ENCODE results near the gene CCDC83.
"Not testable (repeated sequence)": the region's sequence is repeated elsewhere in the genome, so short reads cannot be mapped to it uniquely, and the experiment has no call there.

The CCDC83 gene

DNA sequence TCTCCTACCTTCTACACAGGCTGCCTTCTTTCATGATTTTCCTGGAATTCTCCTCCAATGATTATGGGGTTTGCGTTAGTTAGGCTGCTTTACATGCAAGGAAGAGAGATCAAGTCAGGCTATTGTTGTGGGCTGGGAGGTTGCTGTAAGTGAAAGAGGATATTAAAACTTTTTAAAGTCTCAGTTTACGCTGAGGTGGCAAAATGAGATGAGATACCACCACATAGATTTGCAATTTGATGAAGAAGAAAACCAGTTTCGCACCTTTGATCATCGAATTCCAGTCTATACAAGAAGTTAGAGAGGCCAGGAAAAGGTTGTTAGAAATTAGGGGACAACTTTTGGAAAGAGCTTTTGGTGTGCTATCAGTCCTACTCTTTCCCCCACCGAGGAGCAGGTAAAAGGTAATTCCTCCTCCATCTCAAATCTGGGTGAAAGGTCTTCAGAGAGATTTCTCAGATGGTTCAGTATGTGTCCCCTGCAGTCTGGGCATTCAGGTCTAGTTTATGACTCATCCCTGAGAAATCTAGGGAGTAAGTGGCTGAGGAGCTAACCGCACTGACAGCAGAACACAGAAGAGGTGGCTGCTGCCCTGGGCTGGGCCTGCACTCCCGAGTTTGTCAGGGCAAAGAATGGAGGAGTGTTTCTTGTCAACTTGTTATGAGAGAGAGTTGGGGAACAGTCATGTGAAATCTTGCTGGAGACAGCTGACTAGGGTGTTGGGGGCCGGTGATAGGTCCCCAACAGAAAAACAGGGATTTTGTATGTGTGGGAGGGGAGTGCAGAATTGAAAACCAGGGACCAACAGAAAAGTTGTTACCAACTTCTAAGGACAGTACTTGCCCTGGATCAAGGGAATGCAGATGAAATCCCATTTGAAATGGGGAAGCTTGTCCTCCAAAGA is 34.7 kb downstream of the CCDC83 start:
- no peak for DNase-seq

DNA sequence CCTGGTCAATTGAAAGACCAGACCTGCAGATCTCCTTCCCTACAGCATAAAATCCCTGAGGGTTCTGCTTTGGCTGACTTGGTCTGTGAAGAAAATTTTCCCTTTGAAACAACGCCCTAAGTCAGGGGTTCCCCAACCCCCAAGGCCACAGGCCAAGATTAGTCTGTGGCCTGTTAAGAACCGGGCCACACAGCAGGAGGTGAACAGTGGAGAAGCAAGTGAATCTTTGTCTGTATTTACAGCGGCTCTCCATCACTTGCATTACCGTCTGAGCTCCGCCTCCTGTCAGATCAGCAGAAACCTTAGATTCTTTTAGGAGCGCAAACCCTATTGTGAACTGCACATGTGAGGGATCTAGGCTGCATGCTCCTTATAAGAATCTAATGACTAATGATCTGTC is 38.2 kb downstream of the CCDC83 start:
- no peak for DNase-seq

DNA sequence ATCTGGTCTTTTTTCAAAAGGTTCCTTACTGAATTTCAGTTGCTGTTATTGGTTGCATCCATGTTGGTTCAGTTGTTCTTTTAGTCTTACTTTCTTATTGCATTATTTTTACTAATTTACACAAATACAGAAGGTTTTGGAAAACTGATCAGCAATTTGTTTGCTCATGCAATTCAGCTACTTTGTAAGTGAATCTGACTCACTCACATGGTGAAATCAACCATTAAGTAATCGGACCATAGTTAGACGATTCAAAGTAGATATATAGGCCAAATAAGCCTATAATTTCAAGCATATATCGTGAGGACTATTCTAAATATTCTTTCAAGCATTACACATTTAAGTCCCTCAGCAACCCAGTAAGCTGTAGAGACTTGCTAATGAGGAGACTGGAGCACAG is 41.7 kb downstream of the CCDC83 start:
- DNase-seq: no peak

DNA sequence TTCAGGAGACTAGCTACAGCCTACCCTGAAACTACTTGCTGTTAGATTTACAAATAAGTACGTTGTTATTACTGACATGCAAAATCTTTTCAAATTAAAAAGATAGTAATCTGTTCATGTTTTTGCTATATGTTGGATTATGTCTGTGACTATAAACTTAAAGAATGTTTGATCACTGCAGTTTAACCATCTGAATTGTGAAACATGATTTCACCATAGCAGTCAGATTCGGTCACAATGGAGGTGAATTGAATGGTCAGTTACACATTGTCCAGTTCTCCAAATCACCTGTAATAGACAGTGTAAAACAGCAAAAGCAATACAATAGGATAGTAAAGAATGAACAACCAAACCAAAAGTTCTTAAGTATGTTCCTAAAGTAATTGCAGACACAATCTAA is 43.3 kb downstream of the CCDC83 start:
- no peak for DNase-seq

GRCh38 chr11:85902353-85902752 is 47.2 kb downstream of the CCDC83 start:
- DNase-seq: no peak

- DNase-seq: no peak
These were observed 48.2 kb downstream of the CCDC83 start for GRCh38 chr11:85903406-85903805.

DNA sequence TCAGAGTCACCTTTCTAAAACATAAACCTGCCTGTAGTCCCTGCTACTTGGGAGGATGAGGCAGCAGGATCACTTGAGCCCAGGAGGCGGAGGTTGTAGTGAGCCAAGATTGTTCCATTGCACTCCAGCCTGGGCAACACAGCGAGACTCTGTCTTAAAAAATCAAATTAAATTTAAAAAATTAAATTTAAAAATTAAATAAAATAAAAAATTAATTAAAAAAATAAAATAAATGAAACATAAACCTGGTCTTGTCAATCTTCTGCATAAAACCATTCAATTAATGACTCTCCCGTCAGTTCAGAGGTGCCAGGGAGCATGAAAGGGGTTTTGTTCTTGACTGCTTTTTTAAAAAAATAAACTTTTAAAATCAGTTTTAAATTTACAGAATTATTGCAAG is 48.6 kb downstream of the CCDC83 start:
- DNase-seq: no peak

DNA sequence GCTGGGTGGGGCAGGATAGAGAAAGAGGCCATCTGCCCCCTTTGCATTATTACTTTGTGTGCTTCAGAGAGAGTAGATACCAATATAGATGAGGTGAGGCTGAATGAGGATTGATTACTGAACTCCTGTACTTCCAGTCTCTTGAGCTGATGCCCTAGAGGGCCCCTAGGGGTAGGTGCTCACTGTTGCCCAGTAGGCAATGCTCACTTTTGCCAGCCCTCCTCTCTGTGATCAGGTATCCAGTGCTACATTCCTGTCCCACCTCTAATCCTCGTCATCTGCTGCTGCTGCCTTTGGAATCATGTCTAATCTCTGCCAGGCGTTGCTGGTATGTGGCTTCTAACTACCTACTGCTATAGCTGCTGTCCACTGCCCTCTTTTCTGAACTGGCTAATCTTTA is 57.2 kb downstream of the CCDC83 start:
- no peak for DNase-seq

GRCh38 chr11:85913513-85913912 is 58.3 kb downstream of the CCDC83 start:
- DNase-seq: no peak

- no peak for DNase-seq
These were observed 59.2 kb downstream of the CCDC83 start for GRCh38 chr11:85914425-85914824.

DNA sequence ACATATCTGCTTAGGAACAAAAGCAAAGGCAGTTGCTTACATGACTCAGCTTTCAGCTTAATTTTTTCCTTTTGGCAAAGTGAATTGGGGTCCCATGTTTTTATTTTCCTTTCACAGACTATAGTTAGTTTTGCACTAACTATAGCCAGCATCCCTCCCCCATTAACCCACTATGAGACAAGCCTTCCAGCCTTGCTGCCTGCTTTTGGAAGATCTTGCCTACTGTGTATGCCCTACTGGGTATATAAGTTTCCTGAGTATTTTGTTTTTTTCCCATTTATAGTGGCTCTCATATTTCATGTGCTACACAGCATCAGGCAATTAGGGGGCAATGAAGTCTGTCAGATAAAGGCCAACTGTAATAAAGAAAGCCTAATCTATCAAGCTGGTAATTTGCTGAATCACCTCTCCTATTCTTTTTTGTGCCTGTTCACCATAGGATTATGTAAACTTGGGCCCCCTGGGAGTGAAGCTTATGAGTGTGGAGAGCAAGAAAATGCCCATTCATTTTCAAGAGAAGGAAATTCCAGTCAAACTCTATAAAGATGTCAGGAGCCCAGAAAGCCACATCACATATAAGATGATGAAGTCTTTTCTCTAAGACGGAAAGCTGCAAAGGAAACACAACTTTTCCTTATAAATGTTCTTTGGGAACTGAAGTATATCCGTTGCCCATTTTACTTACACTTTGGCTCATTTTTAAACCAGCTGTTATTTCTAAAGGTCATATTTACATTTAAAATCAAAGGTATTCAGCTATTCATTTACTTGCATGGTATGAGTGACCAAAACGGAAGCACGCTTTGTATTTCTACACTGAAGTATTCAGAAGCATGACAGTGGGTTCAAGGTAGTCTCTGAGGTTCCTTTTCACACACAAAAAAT is 64.0 kb downstream of the CCDC83 start:
- DNase-seq: peak; percentile 23

DNA sequence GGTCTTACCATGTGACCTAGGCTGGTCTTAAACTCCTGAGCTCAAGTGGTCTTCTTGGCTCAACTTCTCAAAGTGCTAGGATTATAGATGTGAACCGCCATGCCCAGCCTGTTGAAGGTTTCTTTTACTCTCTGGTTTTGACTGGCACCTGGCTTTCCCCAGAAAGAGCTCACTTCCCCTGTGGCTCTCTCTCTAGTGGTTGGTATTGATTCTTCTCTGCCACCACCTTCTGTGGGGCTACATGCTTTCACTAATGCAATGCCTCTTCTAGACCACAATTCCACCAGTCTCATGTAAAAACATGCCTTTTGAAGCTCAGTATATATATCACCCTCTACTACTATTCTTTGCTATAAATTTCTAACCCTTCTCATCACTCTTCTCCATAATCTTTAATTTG is 67.2 kb downstream of the CCDC83 start:
- no peak for DNase-seq

DNA sequence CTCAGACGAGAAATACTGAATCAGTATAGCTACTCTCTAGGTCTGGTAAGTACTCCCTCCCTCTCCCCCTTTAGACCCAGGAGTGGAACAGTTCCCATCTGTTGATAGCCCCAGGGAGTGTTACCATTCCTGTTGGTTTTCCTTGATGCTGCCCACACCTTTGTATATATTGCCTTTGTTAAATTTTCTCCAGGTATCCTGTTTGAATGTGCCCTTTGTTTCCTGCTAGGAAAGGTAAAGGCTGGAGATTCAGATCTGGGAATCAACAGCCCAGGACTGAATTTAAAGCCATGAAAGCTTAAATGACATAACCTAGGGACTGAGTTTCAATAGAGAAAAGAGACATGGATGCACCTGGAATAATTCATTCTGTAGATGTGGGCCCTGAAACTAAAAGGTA is 68.3 kb downstream of the CCDC83 start:
- DNase-seq: no peak

DNA sequence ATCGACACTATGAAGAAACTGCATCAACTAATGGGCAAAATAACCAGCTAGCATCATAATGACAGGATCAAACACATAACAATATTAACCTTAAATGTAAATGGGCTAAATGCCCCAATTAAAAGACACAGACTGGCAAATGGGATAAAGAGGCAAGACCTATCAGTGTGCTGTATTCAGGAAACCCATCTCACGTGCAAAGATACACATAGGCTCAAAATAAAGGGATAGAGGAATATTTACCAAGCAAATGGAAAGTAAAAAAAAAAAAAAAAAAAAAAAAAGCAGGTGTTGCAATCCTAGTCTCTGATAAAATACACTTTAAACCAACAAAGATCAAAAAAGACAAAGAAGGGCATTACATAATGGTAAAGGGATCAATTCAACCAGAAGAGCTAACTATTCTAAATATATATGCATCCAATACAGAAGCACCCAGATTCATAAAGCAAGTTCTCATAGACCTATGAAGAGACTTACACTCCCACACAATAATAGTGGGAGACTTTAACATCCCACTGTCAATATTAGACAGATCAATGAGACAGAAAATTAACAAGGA is 71.6 kb downstream of the CCDC83 start:
- DNase-seq: not testable (repeated sequence)

- no peak for DNase-seq
These were observed 75.7 kb downstream of the CCDC83 start for GRCh38 chr11:85930879-85931366.

- no peak for DNase-seq
These were observed 79.5 kb downstream of the CCDC83 start for GRCh38 chr11:85934596-85935169.

- DNase-seq: no peak
These were observed 80.6 kb downstream of the CCDC83 start for GRCh38 chr11:85935751-85936150.

DNA sequence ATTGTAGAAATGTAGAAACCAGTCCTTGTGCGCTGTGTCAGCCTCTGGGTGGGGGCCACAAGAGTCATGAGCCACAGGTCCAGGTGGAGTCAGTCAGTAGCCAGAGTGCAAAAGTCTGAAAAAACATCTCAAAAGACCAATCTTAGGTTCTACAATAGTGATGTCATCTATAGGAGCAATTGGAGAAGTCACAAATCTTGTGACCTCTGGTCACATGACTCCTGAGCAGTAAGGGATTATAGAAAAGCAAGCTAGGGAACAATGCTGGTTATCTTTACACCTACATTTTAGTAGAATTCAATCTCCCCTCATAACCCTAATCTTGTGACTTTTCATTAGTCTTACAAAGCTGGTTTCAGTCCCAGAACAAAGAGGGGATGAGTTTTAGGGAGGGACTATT is 82.7 kb downstream of the CCDC83 start:
- DNase-seq: no peak

DNA sequence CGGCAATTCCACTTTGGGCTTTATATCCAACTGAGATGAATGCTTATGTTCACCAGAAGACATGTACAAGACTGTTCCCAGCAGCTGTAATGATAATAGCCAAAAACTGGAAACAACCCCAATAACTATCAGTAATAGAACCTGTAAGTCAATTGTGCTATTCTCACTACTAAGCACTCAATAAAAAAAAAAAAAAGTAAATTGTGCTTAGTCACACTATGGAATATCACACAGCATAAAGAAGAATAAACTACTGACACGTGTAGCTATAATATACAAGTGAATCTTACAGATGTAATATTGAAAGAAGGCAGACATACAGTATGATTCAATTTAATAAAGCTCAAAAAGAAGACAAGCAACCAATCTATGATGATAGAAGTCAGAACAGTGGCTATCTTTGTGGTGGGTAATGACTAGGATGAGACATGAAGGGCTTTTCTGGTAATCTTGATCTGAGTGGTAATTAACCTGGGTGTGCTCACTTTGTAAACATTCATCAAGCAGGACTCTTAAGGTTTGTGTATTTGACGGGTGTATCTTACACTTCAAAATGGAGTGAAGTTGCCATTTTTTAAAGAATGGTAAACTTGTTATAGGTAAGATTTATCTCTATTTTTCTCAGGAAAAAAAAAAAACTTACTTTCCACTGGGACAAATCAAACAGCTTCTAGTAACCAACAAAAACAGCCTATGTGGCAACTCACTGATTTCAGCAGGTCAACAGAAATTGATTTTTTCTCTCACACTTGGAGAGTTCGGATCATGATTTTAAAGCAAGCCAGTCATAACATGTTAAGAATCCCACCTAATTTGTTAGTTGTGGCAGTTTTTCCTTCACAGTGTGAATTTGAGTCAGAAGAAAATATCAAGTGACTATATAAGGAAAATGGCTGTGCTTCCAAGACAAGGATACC is 84.2 kb downstream of the CCDC83 start:
- DNase-seq: peak; percentile 32

- peak; percentile 71 for DNase-seq
These were observed 86.3 kb downstream of the CCDC83 start for GRCh38 chr11:85941380-85941973.

- DNase-seq: no peak
These were observed 90.1 kb downstream of the CCDC83 start for GRCh38 chr11:85945296-85945695.

GRCh38 chr11:85945788-85946187 is 90.6 kb downstream of the CCDC83 start:
- no peak for DNase-seq

All from NCI-H1105 treated with DMSO at 0.1 percent for 48 hours (cell line).